HS-27A (cell line): ENCODE results near the gene TMEM141.

Experiments used
- DNase-seq: peaks from one replicate; pipeline ENCODE4 v3.0.0-alpha.2; 2012; ENCODE audit warnings: low read depth, missing footprints

TMEM141 gene

DNA sequence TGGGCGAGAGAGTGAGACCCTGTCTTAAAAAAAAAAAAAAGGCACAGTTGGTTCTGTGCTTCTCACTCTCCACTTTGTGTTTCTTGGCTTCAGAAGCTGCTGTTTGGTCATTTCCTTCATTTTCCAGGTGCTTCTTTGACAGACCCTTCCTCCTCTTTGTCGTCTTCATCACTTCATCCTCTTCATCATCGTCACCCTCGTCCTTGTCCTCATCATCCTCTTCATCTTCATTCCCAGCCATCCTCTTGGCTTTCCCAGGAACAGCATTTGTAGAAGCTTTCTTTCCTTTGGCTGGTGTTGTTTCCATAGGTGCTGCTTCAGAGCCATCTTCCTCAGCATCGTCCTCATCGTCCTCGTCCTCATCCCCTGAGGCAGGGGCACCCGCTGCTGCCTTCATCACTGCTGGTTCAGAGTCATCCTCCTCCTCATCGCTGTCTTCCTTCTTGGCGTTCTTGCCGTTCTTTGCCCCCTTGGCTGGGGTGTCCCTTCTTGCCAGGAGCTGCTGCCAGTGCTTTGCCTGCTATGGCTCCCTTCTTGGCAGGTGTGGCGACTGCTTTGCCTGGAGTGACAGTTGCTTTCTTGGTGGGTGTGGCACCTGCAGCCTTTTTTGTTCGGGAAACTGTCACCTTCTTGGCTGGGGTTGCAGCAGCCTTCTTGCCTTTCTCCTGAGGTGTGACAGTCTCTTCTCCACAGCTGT is 23.7 kb downstream of the TMEM141 start:
- no peak for DNase-seq

DNA sequence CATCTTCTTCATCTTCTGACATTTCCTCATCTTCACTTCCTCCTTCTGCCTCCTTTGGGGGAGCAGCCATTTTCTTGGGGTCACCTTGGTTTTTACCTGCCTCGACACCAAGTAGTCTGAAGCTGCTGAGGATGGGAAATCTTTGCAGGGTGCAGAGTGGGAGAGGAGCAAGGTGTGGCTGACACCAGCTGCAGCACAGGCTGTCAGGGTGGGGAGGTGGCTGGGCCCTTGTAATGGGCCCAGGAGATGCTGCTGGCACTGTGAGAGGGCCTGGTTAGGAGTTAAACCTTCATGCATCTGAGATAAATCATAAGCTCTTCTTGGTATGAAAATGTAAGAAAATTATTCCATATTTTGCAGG is 24.3 kb downstream of the TMEM141 start:
- no peak for DNase-seq

DNA sequence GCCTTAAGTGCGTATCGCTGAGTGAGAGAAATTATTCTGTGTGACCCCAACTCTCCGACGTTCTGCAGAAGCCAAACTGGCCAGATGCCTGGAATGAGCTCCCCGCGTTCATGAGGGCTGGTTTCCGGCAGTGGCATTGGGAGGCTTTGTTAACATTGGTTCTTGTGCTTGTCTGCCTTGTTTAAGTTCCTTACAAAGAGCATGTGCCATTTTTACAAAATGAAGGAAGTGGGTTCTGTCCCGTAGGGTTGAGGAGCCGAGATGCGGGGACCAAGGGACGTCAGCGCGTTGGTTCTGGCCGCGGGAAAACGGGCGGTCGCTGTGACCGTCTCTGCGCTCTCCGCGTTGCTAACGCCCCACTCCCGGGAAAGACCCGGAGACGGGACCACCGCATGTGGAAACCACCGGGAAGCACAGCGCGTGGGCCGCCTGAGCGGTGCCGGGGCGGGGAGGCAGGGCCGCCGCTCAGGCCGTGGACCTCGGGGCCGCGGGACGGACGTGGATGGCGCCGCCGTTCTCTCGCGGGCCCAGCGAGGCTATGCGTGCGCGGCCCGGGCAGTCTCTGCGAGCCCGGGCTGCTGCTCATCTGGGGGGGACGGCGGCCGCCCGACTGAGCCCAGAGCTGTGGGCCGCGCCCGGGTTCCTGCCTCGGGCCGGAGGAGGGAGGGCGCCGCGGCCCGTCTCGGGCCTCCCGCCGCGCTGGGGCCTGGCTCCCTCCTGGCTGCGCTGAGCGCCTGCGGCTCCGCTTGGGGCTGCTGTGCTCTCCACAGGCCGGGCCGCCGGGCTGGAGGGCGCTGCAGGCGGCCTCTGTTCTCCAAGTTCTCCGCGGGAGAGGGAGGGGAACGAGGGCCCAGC is 30.1 kb downstream of the TMEM141 start:
- no peak for DNase-seq

DNA sequence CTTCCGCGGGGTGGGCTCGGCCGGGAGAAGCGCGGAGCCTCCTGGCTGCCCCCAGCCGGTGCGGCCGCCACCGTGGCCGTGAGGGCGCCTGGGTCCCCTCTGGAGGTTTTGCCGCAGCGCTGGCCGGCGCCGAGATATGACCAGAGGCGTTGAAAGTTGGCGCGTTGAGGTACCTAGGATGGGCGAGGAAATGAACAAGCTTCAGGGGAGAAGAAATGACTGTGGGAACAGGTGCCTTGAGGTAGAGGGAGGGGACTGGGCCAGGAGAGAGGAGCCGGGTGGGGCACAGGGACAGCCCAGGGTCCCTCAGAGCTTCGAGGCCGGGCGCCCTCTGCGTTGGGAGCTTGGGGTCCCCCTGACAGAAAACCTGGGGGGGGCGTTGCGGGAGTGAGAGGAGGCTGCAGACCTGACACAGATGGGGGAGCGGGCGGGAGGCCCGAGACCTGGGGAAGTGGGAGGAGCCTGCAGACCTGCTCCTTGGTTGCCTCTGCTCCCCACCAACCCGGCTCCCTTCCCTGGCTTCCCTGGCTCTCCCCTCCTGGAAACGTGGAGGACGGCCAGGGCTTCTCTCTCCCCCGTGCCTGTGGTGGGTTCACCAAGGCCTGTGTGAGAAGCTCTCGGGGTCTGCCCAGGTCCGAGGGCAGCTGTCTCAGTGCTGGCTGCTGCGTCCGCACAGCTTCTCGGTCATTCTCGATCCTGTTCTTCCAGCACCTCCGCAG is 30.8 kb downstream of the TMEM141 start:
- no peak for DNase-seq

DNA sequence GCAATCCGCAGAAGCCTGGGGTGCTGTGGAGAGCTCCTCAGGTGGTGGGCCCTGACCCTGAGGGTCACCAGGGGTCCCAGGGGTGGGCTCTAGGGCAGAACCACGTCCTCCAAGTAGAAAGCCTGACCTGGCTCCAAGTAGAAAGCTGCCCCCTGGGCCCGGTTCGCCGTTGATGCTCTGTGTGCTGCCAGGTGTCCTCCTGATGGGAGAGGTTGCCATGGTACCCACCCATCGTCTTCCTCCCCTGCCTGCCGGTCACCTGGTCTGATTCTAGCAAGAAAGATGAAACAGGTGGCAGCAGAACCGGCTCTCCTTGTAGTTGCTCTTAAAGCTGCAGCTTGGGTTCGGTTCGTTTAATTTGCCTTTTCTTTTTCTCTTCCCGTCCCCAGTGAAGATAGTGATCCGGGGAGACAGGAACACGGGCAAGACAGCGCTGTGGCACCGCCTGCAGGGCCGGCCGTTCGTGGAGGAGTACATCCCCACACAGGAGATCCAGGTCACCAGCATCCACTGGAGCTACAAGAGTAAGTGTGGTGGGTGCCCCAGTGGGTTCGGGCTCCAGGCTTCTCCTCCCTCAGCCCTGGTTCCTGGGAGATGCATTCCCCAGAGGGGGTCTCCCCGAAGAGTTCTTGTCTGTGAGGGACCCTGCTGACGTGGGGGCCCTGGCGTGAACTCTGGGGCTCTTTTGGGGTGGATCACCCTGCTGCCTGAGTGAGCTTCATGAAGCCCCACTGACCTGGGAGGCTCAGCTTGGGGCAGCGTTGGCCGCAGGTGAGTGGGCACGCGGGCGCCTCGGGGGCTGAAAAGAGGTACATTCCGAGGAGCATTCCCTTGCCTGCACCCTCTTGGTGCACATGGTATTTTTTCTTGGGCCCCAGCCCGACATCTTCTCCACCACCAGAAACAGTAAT is 32.2 kb downstream of the TMEM141 start:
- no peak for DNase-seq

DNA sequence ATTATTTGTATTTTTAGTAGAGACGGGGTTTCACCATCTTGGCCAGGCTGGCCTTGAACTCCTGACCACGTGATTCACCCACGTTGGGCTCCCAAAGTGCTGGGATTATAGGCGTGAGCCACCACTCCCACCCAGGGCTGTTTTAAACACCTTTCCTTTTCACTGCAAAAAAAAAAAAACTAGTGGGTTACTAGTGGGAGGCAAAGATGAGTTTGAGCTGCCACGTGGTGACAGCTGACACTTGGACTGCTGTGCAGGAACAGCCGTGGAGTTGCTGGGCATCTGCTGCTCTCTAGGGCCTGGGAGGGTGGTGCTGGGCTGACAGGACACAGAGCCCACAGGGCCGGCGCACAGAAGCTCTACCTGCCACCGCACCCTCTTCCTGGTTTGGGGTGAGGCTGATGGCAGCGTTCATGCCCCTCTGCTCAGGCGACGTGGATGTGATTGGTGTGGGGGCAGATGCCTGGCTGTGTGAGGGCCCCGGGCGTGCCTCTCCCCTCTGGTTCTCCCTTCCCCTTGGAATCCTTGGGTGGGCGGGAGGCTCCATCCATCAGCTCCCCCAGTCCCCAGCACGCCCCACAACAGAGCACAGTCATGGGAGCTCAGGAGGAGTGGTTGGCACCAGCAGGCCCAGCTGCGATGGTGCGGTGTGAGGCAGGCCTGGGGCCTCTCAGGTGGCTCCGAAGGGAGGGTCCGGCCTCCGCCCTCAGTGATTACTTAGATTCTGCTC is 33.5 kb downstream of the TMEM141 start:
- no peak for DNase-seq

DNA sequence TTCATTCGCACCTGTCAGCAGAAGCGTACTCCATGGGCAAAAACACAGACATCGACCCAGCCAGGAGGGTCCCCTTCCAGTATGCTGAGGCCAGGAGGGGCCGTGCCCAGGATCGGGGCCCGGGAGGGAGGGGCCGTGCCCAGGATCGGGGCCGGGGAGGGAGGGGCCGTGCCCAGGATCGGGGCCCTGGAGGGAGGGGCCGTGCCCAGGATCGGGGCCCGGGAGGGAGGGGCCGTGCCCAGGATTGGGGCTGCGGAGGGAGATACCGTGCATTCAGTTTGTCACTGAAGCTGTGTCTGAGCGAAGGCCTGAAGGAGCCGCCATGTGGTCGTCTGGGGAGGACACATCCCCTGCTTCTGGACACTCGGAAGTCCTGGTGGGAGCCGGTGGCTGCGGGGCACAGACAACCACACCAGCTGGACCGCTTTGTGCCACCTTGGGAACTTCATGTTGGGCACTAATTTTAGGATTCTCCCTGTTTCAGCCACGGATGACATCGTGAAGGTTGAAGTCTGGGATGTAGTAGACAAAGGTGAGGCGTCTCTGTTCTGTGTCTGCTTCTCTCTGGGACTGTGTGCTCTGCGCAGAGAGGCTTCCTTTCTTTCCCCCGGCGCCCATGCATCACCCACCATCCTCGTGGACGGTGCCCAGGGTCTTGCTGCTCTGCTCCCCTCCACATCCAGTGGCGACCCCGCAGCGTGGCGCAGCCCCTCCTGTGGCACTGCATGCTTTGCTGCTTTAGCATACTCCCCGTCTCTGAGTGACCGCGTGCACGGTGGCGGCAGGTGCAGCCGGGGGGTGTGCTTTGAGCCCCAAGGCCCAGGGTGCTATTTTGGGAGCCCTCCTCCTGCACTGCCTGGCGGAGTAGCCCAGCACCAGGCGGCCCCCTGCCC is 34.4 kb downstream of the TMEM141 start:
- DNase-seq = no peak

DNA sequence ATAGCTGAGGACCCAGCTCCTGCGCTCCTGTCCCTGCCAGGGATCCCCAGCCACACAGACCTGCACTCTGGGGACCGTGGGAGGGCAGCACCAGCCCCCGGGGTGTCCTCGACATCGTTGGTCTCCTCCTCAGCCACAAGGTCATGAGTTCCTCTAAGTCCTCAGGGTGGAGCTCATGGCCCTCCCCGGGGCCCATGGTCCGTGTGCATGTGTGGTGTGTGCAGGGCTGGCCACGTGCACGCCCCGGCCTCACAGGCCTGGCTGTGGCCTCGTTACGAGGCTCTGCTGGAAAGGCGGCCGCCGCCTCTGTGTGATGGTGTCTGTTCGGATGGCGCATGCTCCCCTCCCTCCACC is 35.0 kb downstream of the TMEM141 start:
- DNase-seq = no peak

DNA sequence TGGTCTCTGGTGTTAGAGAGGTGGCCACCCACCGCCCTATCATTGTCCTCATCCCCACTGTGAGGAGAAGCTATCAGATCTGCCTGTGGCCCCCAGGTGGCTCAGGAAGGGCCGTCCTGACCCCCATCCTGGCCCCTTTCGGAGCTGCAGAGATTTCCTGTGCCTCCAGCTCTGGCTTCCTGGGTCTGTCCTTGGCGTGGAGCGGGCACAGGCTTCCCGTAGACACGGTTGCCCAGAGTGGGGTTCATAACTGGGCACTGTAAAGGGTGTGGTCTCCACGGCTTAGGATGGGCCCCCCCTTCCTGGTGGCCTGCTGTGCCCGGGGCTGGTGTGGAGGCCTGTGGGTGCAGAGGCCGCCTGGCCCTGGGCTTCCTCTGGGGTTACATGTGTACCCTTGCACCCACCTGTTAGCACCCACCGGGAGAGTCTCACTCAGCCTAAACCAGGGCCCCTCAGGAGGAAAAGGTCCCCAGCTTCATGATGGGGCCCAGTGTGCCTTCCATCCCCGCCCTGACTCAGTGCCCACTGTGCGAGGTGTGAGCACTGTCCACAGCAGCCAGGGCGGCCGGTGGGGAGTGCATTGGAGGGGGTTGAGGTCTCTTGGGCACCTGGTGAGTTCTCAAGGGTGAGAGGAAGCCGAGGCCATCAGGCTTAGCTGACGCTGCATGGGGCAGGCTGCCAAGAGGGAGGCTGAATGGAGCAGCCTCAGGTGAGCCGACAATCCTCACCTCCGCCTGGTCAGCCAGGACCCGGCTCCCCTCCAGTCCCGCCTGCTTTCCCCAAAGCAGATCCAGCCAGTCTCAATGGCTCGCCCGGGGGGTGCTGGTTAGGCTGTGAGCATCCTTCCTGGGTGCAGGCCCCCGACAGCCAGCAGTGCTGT is 35.8 kb downstream of the TMEM141 start:
- DNase-seq = no peak

DNA sequence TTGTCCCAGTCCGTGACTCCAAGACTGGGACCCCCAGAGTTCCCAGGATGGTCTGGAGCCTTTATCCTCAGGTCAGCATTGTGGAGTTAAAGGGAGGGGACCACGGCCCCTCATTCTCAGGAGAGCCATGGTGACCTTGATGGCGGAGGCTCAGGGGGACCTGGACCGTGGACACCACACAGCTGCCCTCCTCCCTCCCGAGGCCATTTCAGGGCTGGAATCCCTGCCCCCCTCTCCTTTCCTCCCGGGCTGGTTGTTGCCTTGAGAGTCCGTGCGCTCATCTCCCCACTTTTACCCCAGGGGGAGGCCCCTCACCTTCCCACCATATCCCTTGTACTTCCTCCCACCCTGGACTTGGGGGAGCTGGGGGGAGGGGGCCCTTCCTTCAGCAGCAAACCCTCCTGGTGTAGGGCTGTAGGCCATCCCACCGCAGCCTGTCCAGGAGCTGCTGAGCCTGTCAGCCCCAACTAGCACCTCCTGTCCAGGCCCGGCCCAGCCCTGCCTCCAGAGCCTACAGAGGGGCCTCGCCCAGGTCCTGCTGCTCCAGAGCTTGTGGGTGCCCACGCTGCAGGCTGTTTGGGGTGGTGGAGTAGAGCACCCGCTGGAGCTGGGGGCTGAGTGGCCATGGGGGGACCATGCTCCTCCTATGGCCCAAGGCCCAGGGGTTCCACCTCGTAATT is 36.8 kb downstream of the TMEM141 start:
- DNase-seq = no peak

DNA sequence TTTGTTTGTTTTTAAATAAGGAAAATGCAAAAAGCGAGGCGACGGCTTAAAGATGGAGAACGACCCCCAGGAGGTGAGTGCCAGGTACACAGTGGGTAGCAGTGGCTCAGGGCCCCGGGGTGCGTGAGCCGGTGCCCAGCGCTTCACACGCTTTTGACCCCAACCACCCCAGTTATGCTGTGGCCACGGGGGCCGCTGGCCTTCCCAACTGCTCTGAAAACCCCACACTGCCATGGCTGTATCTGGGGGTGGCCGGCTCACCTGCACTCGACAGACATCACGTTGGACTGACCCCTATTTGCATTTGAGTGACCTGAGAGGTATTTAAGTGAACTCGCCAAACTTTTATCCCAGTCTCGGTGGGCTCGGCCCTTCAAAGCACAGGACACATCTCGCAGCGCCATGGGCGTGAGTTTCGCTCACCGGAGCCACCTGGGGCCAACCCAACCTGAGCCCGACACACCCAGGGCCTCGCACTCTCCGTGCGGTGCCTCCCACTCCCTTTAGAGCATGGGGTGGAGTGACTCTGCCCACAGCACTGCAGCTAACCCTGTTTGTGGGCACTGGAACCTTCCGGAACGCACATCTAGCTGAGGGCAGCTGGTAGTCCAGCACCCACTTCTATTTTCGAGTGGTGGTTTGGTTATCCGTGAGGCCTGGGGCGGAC is 37.5 kb downstream of the TMEM141 start:
- no peak for DNase-seq

DNA sequence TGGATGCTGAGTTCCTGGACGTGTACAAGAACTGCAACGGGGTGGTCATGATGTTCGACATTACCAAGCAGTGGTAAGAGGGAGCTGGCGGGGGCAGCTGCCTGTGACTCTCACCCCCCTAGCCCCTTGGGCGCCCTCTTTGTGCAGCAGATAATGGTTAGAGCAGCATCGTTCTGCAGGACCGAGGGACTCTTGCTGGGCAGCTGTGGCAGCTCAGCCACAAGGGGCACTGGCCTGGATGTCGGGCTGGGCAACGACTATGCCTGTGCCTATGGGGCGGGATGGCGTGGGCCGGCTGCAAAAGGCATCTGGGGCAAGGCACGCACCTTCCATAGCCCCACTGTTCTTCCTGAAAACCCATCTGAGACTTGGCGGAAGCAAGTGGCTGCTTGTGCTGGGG is 38.3 kb downstream of the TMEM141 start:
- DNase-seq = no peak

DNA sequence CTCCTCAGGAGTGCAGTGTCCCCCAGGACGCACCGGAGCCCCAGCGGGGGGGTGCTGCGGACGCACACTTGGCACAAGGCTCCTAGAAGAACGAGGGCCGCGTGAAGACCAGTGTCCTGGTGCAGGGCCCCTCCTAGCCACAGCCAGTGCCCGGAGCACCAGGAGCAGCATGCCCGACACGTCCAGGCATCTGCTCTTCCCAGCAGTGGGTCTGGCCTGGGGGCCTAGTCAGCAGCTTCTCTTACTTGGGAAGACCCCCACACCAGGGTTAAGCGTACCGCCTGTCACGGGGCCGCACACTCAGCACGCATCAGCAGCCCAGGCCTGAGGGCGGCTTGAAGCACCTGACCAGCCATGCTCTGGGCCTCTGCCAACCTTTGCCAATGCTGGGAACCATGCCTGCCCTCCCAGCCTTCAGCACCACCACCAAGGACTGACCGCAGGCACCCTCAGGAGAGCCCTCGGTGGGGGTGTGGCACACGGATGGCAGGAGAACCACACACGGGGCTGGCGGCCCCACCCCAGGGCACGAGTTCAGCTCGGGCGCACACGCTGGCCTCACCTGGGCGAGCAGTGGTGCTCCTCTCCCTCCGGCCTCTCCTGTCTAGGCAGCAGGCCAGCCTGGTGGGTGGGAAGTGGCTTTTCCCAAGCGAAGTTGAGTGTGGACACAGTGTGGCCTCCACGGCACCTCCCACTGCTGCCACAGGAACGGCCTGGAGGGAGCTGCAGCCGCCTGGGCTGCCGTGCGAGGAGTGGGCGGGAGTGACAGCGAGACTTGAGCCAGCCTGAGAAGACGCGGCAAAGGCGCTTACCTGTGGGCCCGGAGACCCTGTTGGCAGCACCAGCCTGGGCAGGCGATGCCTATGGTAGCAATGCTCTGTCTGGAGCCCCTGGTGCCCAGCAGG is 39.1 kb downstream of the TMEM141 start:
- DNase-seq = no peak

DNA sequence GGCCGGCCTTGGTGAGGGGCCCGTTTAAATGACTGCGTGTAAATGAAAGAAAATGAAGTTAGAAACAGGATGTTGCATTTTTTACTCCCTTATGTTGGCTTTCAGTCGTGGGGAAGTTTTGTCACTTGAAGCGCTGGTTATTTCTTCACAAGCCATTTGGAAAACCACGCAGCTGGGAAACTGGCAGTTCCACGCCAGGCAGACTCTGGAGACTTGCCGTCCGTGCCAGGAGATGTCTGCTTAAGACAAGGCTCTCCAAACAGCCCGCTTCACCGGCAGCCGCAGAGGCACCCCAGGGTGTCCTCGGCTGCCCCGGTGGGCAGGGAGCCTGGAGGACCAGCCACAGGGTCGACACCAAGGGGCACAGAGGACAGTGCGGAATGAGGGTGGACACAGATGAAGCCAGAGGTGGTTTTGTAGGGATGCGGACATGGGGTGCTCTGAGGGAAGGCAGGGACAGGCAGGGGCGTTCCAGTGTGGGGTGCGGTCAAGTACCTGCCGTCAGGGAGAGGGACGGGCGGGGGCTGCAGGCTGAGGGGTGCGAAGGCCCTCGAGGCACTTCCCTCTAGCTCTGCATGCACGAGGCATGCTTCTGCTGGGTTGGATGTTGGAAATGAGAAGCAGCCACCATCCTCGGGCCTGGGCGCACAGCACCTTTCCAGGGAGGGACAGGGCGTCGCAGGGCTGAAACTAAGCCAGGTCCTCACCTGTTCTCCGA is 40.0 kb downstream of the TMEM141 start:
- no peak for DNase-seq

DNA sequence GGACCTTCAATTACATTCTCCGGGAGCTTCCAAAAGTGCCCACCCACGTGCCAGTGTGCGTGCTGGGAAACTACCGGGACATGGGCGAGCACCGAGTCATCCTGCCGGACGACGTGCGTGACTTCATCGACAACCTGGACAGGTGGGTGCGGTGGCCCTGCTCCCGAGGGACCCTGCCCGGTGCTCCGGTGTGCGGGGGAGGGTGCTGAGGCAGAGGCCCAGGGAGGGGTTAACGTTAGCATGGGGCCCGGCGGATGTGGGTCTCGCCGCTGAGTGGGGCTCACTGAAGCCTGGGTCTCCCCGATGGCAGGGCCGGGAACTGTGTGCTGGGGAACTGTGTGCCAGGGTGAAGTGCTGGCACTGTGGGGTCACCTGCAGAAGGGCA is 40.6 kb downstream of the TMEM141 start:
- DNase-seq = no peak

DNA sequence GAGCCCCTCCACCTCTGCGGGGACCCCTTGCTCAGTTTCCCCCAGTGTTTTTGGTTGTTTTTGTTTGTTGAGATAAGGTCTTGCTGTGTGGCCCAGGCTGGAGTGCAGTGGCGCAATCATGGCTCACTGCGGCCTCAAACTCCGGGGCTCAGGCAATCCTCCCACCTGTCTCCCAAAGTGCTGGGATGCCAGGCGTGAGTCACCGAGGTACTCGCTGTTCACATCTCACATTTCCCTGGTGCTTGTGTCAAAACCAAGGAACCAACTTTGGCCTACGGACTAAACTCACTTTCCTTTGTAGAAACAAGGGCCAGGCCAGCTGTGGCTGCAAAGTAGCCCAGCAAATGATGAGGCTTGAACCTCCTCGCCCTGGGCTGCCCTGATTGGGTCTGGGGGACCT is 41.4 kb downstream of the TMEM141 start:
- no peak for DNase-seq
